CD4-positive, alpha-beta memory T cell (primary cell): Measurements from ENCODE around the gene CFH. TPM values are rescaled to one million over a fixed set of nuclear protein-coding genes. Genes with fewer than 3 reads are reported as not detected.
"Not testable (repeated sequence)": the region's sequence is repeated elsewhere in the genome, so short reads cannot be mapped to it uniquely, and the experiment has no call there.

Source experiments
- CTCF ChIA-PET: fragments of 350-600 bp; sonication (Branson Sonifier 250); formaldehyde crosslinking; loops from one replicate; lab custom pipeline; 2021; ENCODE audit warnings: inconsistent platforms; ENCODE audit not compliant: partially characterized antibody; lab: Charles Lee
- POLR2A ChIA-PET: fragments of 350-600 bp; sonication (Branson Sonifier 250); formaldehyde crosslinking; loops from one replicate; lab custom pipeline; 2021; ENCODE audit not compliant: partially characterized antibody; lab: Charles Lee
- DNase-seq, 5 donors: peaks; one replicate each; pipeline versions ENCODE4 v3.0.0 to v3.0.0-alpha.2; 2020 to 2022; ENCODE audit warnings: mixed read lengths in 1 of 5
- H3K27ac ChIP-seq: one replicate; pipeline ENCODE4 v1.7.0; 2013; ENCODE audit warnings: low read depth, low read length
- H3K27me3 ChIP-seq: 2 replicates; pipeline ENCODE4 v1.7.0; 2013; ENCODE audit warnings: mild to moderate bottlenecking, low read length, moderate library complexity; ENCODE audit not compliant: insufficient read depth
- H3K36me3 ChIP-seq: 2 replicates; pipeline ENCODE4 v1.7.0; 2013; ENCODE audit warnings: mild to moderate bottlenecking, low read length, moderate library complexity; ENCODE audit not compliant: insufficient read depth
- H3K4me1 ChIP-seq: 2 replicates; pipeline ENCODE4 v1.7.0; 2013; ENCODE audit warnings: mild to moderate bottlenecking, low read length, moderate library complexity; ENCODE audit not compliant: insufficient read depth
- H3K4me3 ChIP-seq, 2 donors: one replicate each; pipeline ENCODE4 v1.7.0; 2013; ENCODE audit warnings: low read length in 2 of 2, mild to moderate bottlenecking in 1 of 2
- H3K9me3 ChIP-seq, 2 donors: one replicate each; pipeline ENCODE4 v1.7.0; 2013; ENCODE audit warnings: low read length in 2 of 2, control low read depth in 1 of 2; ENCODE audit not compliant: control insufficient read depth in 1 of 2
- H3K27ac Mint-ChIP-seq, 7 donors: one replicate each; pipeline ENCODE4 v1.8.0; 2020 to 2021; ENCODE audit warnings: mixed read lengths in 7 of 7, mild to moderate bottlenecking in 6 of 7, inconsistent platforms in 3 of 7, moderate library complexity in 3 of 7
- H3K27me3 Mint-ChIP-seq, 2 donors: one replicate each; pipeline ENCODE4 v1.8.0; 2020 to 2021; ENCODE audit warnings: mixed read lengths in 2 of 2
- H3K36me3 Mint-ChIP-seq, 2 donors: one replicate each; pipeline ENCODE4 v1.8.0; 2020 to 2021; ENCODE audit warnings: mixed read lengths in 2 of 2, inconsistent platforms in 1 of 2, mild to moderate bottlenecking in 1 of 2
- H3K4me1 Mint-ChIP-seq, 4 donors: one replicate each; pipeline ENCODE4 v1.8.0; 2020 to 2021; ENCODE audit warnings: mixed read lengths in 4 of 4, mild to moderate bottlenecking in 1 of 4
- H3K4me3 Mint-ChIP-seq, 8 donors: one replicate each; pipeline ENCODE4 v1.8.0; 2020 to 2021; ENCODE audit warnings: mixed read lengths in 8 of 8, mild to moderate bottlenecking in 7 of 8, moderate library complexity in 6 of 8, inconsistent platforms in 3 of 8
- H3K9me3 Mint-ChIP-seq, 8 donors: one replicate each; pipeline ENCODE4 v1.8.0; 2020 to 2021; ENCODE audit warnings: mixed read lengths in 8 of 8, mild to moderate bottlenecking in 5 of 8, inconsistent platforms in 3 of 8, moderate library complexity in 1 of 8
- intact Hi-C: fragments of 100-400 bp; cut with micrococcal nuclease; formaldehyde crosslinking; loops from one replicate; pipeline ENCODE4 v1.15.1; 2023
- polyA plus RNA-seq, 2 donors: library from polyadenylated mRNA; unstranded; fragments of 300-500 nt; fragmentation: Illumina TruSeq; gene quantifications; one replicate each; pipeline ENCODE4 v1.2.3, GENCODE V29; 2021
- total RNA-seq, 2 experiments: library from RNA; stranded (reverse); gene quantifications; one replicate each; pipeline ENCODE4 v1.2.3, GENCODE V29; 2021

Gene CFH
- total and polyA plus RNA-seq, 4 experiments from 2014 or later = 11.9 to 16.6 (median 13.6) TPM

GRCh38 chr1:196623079-196623478 lies 28.8 kb upstream of the CFH start:
- Mint-ChIP-seq H3K4me3 (no peak overlapping the region), H3K27ac (no peak overlapping the region), H3K27me3 (no peaks in the 10 kb centered on the region), H3K9me3 (peaks cover 0 to 6% (median 2%) of the 10 kb centered on the region in 8 donors), H3K36me3 (no peaks in the 10 kb centered on the region), H3K4me1 (no peaks in the 10 kb centered on the region)
- H3K4me1 ChIP-seq = no peaks in the 10 kb centered on the region
- H3K36me3 ChIP-seq = no peaks in the 10 kb centered on the region
- CTCF ChIA-PET = no interaction called here
- no peaks in the 10 kb centered on the region for H3K9me3 ChIP-seq
- DNase-seq = no peak
- POLR2A ChIA-PET = no interaction called here
- H3K27ac ChIP-seq = no peak overlapping the region
- intact Hi-C loops = no loop called here
- no peaks in the 10 kb centered on the region for H3K27me3 ChIP-seq
- H3K4me3 ChIP-seq = no peak overlapping the region

DNA sequence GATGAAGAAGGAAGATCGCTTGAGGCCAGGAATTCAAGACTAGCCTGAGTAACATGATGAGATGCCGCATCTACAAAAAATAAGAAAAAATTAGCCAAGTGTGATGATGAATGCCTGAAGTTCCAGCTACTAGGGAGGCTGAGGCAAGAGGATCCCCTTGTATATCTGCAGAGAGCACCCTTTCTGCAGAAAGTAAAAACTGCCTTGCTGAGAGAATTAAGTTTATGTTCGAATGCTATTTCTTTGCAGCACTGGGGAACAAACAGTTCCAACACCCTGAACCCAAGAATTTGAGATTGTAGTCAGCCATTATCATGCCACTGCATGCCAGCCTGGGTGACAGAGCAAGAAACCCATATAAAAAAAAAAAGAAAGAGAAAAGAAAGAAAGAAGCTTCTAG lies 23.0 kb upstream of the CFH start:
- Histone ChIP-seq H3K9me3 (no peaks in the 10 kb centered on the region), H3K4me1 (no peaks in the 10 kb centered on the region), H3K36me3 (no peaks in the 10 kb centered on the region), H3K27ac (no peak overlapping the region), H3K27me3 (no peaks in the 10 kb centered on the region), H3K4me3 (no peak overlapping the region)
- DNase-seq = no peak
- no peaks in the 10 kb centered on the region for H3K36me3 Mint-ChIP-seq
- peaks cover 0 to 18% (median 14%) of the 10 kb centered on the region in 8 donors for H3K9me3 Mint-ChIP-seq
- H3K4me1 Mint-ChIP-seq = no peaks in the 10 kb centered on the region
- intact Hi-C loops = no loop called here
- no peaks in the 10 kb centered on the region for H3K27me3 Mint-ChIP-seq
- POLR2A ChIA-PET = no interaction called here
- CTCF ChIA-PET = no interaction called here
- H3K4me3 Mint-ChIP-seq = no peak overlapping the region
- H3K27ac Mint-ChIP-seq = no peak overlapping the region

GRCh38 chr1:196637606-196638005 lies 14.2 kb upstream of the CFH start:
- no peaks in the 10 kb centered on the region for H3K4me1 Mint-ChIP-seq
- no peaks in the 10 kb centered on the region for H3K36me3 Mint-ChIP-seq
- H3K27me3 Mint-ChIP-seq = peaks cover 0 to 1% of the 10 kb centered on the region in 2 donors
- no peak overlapping the region for H3K27ac Mint-ChIP-seq
- no peak for DNase-seq
- H3K4me3 Mint-ChIP-seq = no peak overlapping the region
- ChIA-PET POLR2A (no interaction called here), CTCF (no interaction called here)
- H3K9me3 Mint-ChIP-seq = peaks cover 0 to 1% (median 0%) of the 10 kb centered on the region in 8 donors
- no peaks in the 10 kb centered on the region for H3K9me3 ChIP-seq
- no peak overlapping the region for H3K27ac ChIP-seq
- intact Hi-C loops = no loop called here
- H3K36me3 ChIP-seq = no peaks in the 10 kb centered on the region
- H3K4me3 ChIP-seq = no peak overlapping the region
- H3K4me1 ChIP-seq = no peaks in the 10 kb centered on the region
- H3K27me3 ChIP-seq = no peaks in the 10 kb centered on the region

DNA sequence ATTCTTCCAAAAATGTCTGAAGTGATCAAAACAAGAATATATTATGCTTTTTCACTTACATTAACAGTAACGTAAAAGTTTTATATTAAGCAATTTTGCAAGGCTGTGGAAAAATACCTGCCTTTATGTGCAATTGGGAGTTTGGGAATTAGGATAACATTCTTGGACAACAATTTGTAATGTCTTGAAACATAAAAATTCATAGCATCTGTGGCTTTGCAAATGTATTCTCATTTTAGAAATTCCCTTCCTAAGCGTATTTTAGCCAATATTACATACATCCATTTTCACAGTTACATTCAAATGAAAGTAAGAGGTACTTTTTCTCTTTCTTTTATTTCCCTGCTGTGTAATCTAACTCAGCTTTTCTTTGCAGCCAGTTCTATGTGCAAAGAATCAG lies 13.4 kb upstream of the CFH start:
- intact Hi-C loops = no loop called here
- H3K36me3 Mint-ChIP-seq = no peaks in the 10 kb centered on the region
- no peak overlapping the region for H3K4me3 Mint-ChIP-seq
- H3K9me3 ChIP-seq = no peaks in the 10 kb centered on the region
- no peaks in the 10 kb centered on the region for H3K36me3 ChIP-seq
- H3K9me3 Mint-ChIP-seq = peaks cover 0 to 1% (median 0%) of the 10 kb centered on the region in 8 donors
- H3K27ac ChIP-seq = no peak overlapping the region
- H3K27me3 ChIP-seq = no peaks in the 10 kb centered on the region
- ChIA-PET CTCF (no interaction called here), POLR2A (no interaction called here)
- H3K4me1 ChIP-seq = no peaks in the 10 kb centered on the region
- no peak overlapping the region for H3K4me3 ChIP-seq
- H3K4me1 Mint-ChIP-seq = no peaks in the 10 kb centered on the region
- H3K27ac Mint-ChIP-seq = no peak overlapping the region
- H3K27me3 Mint-ChIP-seq = peaks cover 0 to 1% of the 10 kb centered on the region in 2 donors
- DNase-seq = no peak

DNA sequence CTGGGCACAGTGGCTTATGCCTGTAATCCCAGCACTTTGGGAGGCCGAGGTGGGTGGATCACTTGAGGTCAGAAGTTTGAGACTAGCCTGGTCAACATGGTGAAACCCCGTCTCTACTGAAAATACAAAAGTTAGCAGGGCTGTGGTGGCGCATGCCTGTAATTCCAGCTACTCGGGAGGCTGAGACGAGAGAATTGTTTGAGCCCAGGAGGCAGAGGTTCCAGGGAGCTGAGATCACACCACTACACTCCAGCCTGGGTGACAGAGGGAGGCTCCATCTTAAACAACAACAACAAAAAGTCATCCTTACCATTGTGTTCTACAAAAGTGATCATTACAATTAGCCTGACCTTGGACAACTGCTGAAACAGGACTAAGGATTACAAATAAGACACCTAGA lies 12.6 kb upstream of the CFH start:
- H3K27ac Mint-ChIP-seq, H3K4me1 Mint-ChIP-seq, H3K27me3 Mint-ChIP-seq, H3K4me3 Mint-ChIP-seq, H3K27ac ChIP-seq, H3K27me3 ChIP-seq, H3K36me3 Mint-ChIP-seq, H3K4me3 ChIP-seq, H3K4me1 ChIP-seq, DNase-seq, CTCF ChIA-PET, H3K36me3 ChIP-seq, intact Hi-C loops, H3K9me3 Mint-ChIP-seq, POLR2A ChIA-PET, H3K9me3 ChIP-seq: not testable (repeated sequence)

DNA sequence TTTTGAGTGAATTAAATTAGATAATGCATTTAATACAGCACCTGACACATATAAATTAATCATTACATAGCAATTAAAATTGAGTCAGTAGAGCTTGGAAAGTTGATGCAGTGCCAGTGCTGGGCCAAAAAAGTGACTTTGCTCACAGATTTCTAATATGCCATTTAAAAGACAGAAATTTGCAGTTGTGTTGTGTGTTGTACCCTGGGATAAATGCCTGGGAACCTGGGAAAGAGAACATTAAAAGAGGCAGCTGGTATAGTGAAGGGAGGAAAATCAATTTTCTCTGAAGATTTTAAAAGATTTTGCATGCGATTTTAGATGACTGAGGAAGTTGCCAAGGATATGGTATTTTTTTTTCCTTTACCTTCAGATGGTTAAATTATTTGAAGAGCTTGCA lies 10.9 kb upstream of the CFH start:
- no peak for DNase-seq
- ChIA-PET POLR2A (no interaction called here), CTCF (interaction anchor here (0.7 kb wide), 1 partner anchor 99 kb away, joined by 3 read pairs; no protein-coding TSS in a partner anchor)
- H3K4me1 ChIP-seq = no peaks in the 10 kb centered on the region
- H3K9me3 ChIP-seq = no peaks in the 10 kb centered on the region
- H3K36me3 ChIP-seq = no peaks in the 10 kb centered on the region
- H3K27me3 Mint-ChIP-seq = peaks cover 0 to 5% of the 10 kb centered on the region in 2 donors
- no peaks in the 10 kb centered on the region for H3K9me3 Mint-ChIP-seq
- no peaks in the 10 kb centered on the region for H3K27me3 ChIP-seq
- no peaks in the 10 kb centered on the region for H3K4me1 Mint-ChIP-seq
- intact Hi-C loops = no loop called here
- no peaks in the 10 kb centered on the region for H3K36me3 Mint-ChIP-seq
- H3K27ac ChIP-seq = no peak overlapping the region
- H3K4me3 Mint-ChIP-seq = no peak overlapping the region
- no peak overlapping the region for H3K4me3 ChIP-seq
- H3K27ac Mint-ChIP-seq = no peak overlapping the region

DNA sequence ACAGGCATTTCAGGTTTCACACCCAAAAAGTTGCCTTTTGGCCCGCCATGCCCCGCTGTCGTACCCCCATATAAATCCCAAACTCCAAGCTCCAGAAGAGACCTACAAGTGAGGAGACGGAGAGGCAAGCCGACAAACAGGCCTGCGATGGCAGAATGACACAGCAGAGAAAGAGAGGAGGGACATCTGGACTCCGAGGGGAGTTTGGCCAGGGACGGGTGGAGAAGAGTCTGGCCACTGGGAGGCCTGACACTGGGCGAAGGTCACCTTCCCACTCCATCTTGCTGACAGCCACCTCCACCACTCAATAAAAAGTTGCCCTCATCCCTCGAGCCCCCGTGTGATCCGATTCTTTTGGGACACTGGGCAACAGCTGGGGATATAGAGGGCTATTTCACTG lies 1.9 kb upstream of the CFH start:
- ChIA-PET POLR2A (no interaction called here), CTCF (no interaction called here)
- peaks cover 14% of the 10 kb centered on the region for H3K4me1 ChIP-seq
- DNase-seq = no peak
- Mint-ChIP-seq H3K4me3 (peak overlapping the region in 1 of 8 donors; percentile 44), H3K27ac (peak overlapping the region in 1 of 7 donors; percentile 24), H3K9me3 (no peaks in the 10 kb centered on the region), H3K27me3 (peaks cover 0 to 1% of the 10 kb centered on the region in 2 donors), H3K36me3 (peaks cover 0 to 1% of the 10 kb centered on the region in 2 donors), H3K4me1 (peaks cover 16 to 33% (median 23%) of the 10 kb centered on the region in 4 donors)
- H3K36me3 ChIP-seq = no peaks in the 10 kb centered on the region
- H3K9me3 ChIP-seq = no peaks in the 10 kb centered on the region
- no peak overlapping the region for H3K4me3 ChIP-seq
- H3K27ac ChIP-seq = no peak overlapping the region
- H3K27me3 ChIP-seq = no peaks in the 10 kb centered on the region
- intact Hi-C loops = no loop called here

DNA sequence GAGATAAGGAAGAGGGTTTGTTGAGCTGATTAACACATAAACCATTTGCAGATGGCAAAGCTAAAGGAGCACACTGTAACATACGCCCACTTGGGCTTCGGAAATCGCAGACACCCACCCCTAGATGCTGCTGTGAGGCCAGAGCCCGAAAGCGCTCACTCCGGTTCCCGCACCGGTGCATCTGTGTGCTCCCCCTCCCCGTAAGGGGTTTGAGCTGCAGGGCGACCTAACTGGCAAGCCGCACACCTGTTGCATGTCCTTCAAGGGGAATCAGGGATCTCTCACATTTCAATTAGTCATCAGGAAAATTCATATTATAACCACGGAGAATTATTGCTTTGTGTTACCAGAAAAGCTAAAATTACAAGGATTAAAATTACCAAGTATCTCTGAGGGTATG lies 1.4 kb upstream of the CFH start:
- intact Hi-C loops = no loop called here
- POLR2A ChIA-PET = no interaction called here

More for the DNA sequence above, 1.4 kb upstream of the CFH start:
- H3K27me3 Mint-ChIP-seq = peaks cover 0 to 1% of the 10 kb centered on the region in 2 donors
- H3K4me3 Mint-ChIP-seq = peak overlapping the region in 2 of 8 donors; percentile 29 to 44
- CTCF ChIA-PET = interaction anchor here (0.6 kb wide), 1 partner anchor 9 kb away, joined by 3 read pairs; no protein-coding TSS in a partner anchor
- Histone ChIP-seq H3K27ac (no peak overlapping the region), H3K4me3 (no peak overlapping the region), H3K9me3 (no peaks in the 10 kb centered on the region), H3K4me1 (peaks cover 14% of the 10 kb centered on the region), H3K27me3 (no peaks in the 10 kb centered on the region), H3K36me3 (no peaks in the 10 kb centered on the region)
- H3K27ac Mint-ChIP-seq = peak overlapping the region in 3 of 7 donors; percentile 60 to 88 (median 65)
- peaks cover 0 to 1% of the 10 kb centered on the region in 2 donors for H3K36me3 Mint-ChIP-seq
- H3K9me3 Mint-ChIP-seq = no peaks in the 10 kb centered on the region
- no peak for DNase-seq
- peaks cover 16 to 34% (median 24%) of the 10 kb centered on the region in 4 donors for H3K4me1 Mint-ChIP-seq
